Middle frontal gyrus (tissue), 1 donor: ENCODE results near the gene ADCY1.
"Not testable (repeated sequence)": the region's sequence is repeated elsewhere in the genome, so short reads cannot be mapped to it uniquely, and the experiment has no call there.

Experiments used
- DNase-seq: peaks from one replicate; pipeline ENCODE4 v3.0.0-alpha.2; 2015; ENCODE audit warnings: low spot score; ENCODE audit errors: extremely low spot score

ADCY1 gene

DNA sequence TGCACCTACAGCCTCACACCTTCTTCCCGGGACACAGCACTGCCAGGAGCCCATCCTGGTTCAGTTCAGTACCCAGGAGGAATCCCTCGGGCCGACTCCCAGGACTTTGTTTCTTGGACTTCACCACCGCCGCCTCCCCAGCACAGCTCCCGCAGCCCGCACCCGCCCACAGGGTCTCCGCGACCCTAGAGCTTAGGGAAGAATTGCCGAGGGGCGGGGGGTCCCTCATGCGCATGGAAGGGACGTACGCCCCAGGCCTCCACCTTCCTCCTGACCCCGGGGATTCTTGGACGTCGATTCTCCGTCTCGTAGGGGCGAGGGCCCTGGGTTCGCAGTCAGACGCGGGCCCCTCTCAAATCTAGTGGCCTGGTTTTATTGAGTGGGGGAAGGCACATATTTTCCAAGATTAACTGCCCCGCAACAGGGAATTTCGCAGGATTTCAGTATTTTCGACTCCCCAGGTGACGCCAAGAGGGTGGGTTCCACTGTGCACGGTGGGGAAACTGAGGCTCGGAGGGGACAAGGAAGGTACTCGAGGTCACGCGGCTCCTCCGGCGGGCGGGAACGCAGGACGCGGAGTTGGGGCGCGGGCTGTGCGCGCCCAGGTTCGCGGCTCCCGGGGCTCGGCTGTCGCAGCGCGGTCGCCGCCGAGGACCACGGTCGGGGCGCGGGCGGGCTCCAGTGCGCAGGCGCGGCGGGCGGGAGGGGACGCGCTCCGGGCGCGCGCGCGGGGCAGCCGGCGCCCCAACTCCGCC lies at the start of gene ADCY1:
TSS of gene ADCY1 (plus strand) at position 708 of the 755 bp plus-strand sequence. CDS start 176 bp downstream, outside the sequence.
- no peak for DNase-seq

DNA sequence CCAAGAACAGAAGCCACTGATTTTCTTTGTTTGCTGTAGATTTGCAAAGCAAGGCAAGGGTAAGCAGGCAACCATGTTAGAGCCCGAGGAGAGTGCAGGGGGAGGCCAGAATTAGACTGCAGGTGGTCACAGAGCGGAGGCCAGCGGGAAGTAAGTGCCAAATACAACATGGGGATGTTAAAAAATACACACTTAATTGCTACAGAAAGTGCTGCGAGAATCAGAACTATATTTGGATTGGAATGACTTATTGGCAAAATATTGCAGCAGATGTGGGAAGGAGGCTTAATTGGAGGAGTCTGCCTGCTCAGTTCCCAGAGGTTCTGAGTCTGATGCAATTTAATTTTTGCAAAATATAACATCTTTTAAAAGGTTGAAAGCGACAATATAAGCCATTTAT lies 49.7 kb upstream of the ADCY1 start:
- no peak for DNase-seq

DNA sequence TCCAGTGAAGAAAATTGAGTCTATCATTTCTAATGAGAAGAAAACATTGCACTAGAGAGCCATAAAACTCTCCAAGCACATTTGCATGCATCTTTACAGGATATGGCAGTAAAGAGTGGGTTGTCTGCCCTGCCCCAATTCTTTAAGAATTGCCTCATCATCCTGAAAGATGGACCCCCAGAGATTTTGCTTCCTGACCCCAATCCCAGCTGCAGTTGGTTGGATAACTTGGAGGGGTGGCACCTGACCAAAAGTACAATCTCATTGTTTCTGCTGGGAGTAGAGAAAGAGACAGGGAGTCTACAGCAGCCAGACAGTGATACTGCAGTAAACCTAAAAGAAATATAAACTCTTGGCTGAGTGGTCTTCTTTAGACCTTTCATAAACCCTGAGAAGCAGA lies 49.1 kb upstream of the ADCY1 start:
- no peak for DNase-seq

DNA sequence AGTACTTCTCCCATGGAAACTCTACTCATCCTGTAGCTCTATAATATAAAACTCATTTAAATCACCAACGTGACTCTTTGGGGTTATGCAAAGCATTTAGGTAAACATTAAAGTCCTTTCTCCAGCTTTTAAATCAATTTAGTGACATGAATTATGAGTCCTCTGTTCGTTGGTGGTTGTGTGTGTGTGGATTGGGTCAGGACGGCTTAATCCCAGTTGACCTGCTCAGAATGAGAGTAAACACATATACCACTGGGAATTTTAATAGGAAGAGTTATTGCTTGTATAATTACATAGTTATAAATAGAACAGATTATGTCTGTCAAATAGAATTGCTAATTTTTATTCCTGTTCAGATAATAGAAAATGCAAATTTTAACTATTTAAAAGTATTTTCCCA lies 30.7 kb upstream of the ADCY1 start:
- no peak for DNase-seq

DNA sequence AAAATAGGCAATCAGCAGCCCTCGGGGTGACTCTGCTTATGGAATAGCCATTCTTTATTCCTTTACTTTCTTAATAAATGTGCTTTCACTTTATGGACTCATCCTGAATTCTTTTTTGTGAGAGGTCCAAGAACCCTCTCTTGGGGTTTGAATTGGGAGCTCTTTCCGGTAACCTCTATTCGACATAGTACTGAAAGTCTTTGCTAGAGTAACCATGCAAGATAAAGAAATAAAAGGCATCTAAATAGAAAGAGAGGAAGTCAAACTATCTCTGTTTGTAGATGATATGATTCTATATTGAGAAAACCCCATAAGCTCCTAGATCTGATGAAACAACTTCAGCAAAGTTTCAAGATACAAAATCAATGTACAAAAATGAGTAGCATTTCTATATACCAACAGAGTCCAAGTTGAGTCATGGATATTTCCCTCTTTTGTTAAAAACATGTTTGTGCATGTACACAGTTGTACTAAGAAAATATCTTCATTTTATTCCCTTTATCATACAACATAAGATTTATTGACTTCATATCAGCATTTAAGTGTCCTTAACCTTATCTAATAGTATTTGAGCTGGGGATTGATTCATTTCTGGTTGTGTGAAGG lies 29.0 kb upstream of the ADCY1 start:
- DNase-seq = not testable (repeated sequence)

DNA sequence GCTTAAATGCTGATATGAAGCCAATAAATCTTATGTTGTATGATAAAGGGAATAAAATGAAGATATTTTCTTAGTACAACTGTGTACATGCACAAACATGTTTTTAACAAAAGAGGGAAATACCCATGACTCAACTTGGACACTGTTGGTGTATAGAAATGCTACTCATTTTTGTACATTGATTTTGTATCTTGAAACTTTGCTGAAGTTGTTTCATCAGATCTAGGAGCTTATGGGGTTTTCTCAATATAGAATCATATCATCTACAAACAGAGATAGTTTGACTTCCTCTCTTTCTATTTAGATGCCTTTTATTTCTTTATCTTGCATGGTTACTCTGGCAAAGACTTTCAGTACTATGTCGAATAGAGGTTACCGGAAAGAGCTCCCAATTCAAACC lies 25.3 kb upstream of the ADCY1 start:
- not testable (repeated sequence) for DNase-seq

DNA sequence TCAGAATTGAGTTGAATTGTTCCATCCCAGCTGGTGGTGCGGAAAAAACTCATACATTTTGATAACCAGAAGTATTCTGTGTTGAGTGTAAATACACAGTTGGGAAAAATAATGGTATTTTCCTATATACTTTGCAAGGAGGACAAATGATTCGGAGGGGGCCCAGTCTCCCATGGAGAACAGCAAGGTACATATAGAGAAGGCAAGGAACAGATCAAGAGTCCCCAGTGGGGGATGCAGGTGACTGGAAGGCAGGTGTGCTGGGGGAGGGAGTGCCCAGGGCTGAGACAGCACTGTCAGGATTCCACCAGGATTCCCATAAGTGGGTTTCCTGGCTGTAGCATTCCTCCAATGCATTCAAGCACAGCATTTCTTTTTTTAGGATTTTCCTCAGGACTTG lies 10.8 kb upstream of the ADCY1 start:
- DNase-seq = no peak

DNA sequence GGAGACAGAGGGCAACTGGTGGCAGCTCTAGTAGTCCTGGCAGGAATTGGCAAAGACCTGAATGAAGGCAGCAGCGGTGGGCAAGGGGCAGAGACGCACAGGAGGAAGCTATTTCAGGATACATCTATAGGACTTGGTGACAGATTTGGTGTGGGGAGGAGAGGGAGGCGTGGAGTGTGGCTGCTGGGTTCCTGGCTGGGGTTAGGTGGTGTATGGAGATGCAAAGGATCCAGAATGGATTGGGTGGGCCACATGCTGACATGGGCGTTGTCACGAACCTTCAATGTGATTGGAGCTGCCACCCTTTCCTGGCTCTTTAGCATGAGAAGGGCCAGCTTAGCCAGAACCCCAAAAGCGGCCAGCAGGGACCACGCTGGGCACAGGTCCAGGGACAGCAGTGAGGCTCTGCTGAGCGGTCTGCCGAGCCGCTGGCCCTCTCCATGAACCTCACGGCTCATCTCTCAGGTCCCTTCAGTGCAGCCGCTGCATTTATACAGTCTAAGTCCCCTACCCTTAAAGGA lies 10.2 kb upstream of the ADCY1 start:
- DNase-seq = no peak

DNA sequence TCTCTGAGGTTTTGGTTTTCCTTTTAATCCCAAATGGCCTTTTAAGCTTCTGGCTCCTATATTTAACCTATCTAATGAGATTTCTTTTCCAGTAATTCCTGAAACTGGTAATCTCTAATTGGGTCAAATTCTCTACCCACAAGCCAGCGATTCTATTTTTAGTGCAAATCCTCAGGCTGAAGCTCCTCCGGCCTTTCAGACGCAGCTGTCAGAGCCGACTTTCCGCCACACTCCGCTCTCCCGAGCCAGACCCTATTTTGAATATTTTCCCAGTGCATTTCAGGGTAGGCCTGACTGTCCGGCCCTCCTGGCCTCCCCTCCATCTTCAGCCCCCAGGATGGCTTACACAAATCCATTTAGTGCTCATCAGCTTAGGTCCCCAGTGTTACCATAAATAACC lies 9.7 kb upstream of the ADCY1 start:
- no peak for DNase-seq

DNA sequence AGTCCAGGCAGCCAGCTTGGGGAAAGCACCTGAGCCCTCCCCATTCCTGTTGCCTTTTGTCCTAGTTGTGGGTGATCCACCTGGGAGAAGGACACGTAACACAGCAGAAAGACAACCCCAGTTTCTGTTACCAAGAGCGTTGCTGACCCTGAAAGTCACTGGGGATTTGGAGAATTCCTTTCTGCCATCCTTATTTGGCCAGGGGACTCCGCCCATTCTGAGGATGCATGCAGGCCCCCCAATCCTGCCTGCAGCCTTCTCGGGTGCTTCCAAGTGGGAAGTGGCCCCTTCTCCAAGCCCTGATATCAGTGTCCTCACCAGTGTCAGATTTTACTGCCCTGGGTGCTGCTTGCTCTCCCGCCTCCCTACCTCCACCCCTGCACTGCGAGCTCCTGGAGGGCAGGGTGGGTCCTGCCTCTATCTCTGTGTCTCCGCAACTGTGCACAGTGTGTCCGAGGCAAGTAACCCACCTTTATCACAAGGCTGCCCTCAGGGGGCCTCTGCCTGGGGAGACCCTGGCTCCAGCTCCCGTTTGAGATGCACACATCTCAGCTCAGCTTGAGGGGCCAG lies 9.2 kb upstream of the ADCY1 start:
- no peak for DNase-seq

DNA sequence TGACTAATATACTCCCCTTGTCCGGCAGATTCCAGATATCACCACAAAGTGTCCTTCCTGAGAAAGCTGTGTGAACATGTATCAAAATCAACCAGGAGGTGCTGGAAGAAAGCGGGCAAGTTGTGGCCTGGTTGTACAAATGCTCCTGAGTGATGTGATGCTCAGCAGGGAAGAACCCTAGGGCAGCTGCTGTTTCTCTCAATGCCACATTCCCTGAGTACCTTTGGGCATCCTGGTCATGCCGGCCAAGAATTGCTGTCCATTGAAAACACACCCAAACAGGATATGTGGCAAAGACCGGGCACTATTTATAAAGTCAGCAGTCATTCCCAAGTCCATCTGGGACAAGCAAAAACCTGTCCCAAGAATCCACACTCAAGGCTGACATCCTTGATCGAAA lies 7.8 kb upstream of the ADCY1 start:
- no peak for DNase-seq

DNA sequence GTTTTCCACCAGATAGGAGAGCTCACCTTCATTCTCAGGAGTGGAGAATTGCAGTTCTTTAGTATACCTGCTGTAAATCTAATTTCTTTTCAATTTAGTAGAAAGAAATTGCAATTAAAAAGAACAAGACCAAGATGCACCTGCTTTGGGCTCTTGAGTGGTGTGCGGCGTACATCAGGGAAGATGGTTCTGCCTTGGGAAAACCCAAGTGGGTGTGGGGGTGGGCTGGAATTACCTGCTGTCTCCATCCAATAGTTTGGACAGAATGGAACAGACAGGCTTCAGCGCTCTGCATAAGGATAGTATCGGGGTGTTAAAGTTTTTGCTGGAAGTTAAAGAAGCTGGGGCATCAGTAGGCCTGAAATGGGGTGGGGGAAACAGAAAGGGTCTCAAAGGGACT lies 7.2 kb upstream of the ADCY1 start:
- no peak for DNase-seq

DNA sequence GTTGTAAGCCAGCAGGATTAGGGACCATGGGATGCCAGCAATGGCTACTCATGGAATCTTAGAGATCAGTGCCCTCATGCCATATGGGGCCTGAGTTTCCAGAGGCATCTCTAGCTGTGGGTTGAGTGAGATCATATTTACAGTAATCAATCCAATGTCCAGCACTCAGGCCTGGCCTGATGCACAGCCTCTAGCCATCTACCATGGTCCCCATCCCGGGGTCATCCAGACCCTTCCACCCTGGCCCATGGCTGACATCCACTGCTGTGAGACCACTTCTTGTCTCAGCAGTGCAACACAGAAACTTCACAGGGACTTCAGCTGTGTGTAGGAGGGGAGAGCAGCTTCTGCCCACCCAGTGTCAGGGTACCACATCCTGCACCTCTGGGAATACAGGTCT lies 6.5 kb upstream of the ADCY1 start:
- no peak for DNase-seq

DNA sequence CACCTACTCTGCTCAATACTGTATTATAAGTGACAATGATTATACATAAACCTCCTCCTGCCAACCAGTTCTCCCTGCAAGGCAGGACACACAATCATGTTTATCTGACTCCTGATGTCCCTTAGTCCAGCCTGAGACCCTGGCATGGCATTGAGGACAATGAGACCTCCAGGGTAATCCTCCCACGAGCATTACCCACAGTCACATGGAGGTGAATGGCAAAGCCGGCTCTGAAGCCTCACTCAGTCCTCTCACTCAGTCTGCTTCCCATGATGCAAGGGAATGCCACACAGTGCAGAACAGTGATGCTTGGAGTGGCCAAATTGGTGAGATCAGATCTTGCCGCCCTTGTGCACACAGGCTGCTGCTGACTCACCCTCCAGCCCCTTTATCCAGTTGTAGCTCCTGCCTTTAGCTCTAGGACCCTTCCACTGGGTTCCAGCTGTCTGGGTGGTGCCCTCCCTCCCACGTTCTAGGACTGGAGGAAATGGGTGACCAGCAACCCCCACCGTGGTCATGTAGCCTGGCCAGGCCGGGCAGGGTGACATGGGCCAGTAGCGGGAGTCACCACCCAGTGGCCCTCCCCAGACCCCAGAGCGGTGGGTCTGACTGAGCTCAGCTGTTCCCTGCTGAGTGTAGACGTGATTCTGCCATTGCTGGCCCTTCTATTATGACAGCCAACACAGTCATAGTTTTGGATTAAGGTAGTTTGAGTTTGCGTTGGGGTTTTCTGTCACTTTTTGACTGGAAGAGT lies 5.5 kb upstream of the ADCY1 start:
- DNase-seq = no peak

DNA sequence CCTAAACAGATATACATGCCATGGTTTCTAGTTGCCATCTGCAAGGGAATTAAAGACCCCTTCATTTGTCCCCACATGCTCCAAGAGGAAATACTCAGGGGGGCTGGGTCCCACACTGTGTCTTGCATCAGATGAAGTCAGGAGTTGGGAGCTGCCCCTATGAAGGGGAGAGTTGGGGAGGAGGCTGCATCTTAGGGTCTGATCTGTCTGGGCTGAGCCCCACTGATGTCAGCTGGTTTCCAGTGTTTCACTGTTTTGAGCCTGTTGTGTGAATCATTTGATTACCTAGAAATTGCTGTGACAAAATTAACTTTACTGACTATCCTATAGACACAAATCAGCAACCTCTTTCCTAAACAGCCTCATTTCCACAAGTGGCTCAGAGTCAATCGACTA lies 4.9 kb upstream of the ADCY1 start:
- no peak for DNase-seq

DNA sequence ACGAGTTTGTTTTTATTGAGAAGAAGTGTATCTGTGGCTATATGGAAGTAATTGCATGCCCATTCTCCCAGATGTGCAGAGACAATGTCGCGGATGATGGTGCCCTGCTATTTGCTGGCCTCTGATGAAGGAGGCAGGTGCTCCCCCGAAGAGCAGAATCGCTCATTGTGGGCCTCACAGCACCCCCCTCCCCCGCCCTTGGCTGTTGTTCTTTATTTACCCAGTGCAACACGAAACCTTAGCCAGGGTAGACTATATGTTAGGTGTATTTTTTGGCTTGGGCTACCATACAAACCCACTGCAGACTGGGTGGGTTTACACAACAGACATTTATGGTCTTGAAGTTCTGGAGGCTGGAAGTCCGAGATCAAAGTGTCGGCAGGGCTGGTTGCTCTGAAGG lies 3.4 kb upstream of the ADCY1 start:
- no peak for DNase-seq

DNA sequence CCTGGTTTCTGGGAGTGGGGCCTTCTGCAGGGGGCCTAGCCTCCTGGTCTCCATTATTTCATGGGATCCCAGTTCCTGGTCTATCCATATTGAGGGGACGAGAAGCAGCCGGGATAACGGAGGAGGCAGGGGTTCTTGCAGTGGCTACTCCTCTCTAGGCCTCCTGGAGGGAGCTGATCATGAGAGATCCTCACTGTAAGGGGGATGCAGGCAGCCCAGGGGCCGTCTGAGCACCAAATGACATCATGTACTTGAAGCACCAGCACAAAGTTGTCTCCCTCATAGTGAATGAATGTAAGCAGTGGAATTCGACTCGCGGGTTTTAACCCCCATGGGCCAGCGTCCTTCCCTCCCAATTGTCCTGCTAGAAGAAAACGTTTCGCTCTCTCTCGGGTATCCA lies 964 bp upstream of the ADCY1 start:
- DNase-seq = no peak

DNA sequence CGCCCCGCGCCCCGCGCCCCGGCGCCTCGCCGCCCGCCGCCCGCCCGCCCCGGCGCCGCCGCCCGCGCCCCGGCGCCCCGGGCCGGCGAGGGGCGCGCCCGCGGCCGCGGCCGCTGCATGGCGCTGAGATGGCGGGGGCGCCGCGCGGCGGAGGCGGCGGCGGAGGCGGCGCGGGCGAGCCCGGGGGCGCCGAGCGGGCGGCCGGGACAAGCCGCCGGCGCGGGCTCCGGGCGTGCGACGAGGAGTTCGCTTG lies 174 bp downstream of the ADCY1 start:
- no peak for DNase-seq

DNA sequence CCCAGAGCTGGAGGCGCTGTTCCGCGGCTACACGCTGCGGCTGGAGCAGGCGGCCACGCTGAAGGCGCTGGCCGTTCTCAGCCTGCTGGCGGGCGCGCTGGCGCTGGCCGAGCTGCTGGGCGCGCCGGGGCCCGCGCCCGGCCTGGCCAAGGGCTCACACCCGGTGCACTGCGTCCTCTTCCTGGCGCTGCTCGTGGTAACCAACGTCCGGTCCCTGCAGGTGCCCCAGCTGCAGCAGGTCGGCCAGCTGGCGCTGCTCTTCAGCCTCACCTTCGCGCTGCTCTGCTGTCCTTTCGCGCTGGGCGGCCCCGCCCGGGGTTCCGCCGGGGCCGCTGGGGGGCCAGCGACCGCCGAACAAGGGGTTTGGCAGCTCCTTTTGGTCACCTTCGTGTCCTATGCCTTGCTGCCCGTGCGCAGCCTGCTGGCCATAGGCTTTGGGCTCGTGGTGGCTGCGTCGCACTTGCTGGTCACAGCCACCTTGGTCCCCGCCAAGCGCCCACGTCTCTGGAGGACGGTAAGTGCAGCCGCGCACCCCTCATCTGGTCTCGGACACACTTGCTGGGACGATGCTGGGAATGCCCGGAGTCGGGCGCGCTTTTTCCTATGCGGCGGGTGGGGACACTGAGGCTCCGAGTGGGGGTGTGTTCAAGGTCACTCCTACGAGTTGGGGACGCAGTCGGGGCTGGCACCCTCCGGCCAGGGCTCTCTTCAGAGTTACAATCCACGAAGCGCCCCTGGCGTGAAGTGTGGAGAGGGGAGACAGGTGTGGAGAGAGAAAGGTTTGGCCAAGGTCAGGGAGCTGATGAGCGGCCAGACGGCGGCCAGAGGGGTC lies 717 bp downstream of the ADCY1 start:
- DNase-seq = no peak

DNA sequence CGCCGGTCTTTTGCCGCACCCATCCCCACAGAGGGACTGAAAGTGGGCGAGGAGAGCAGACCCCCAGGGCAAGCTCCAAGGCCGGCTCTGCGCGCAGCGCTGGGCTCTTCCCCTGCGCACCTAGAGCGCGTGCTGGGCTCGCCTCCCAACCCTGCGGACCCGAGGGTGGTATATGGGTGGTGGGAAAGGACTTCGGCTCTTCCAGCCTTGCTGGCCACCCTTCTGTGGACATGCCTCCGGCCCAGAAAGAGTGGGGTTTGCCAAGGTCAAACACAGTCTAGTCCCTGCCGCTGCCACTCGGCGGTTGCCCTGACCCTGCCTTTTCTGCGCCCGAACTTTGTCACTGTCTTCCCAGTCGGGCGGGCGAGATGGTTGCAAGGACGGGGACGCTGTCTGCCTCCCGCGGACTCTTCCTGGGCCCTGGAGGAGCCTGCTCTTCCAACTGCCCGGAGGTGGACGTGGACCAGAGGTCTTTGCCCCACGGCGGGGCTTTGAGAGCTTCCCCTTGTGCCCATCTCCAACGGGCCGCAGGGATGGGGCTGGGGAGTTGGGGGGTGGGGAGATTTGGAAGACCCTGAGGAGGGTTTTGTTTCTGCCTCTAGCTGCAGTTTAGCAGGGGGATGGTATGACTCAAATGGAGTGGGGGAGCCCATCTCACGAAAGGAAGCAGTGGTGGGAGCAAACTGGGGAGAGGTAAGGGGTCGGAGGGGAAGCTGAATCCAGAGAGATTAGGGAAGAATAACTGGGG lies 1.5 kb downstream of the ADCY1 start:
- DNase-seq = no peak
